ENCODE measurements around the gene CCDC15. TPM values are rescaled to one million over a fixed set of nuclear protein-coding genes. Genes with fewer than 3 reads are reported as not detected.
"Not testable (repeated sequence)": the region's sequence is repeated elsewhere in the genome, so short reads cannot be mapped to it uniquely, and the experiment has no call there.

The CCDC15 gene
- polyA plus RNA-seq, 4 donors, result 0.22 to 2.2 (median 0.60) TPM

GRCh38 chr11:125085301-125086081, 131.5 kb downstream of the CCDC15 start:
- H3K27ac ChIP-seq (ENCODE audit: low read depth in 1 of 3, low read length in 2 of 3), result no peak overlapping the region
- no peaks in the 10 kb centered on the region for H3K4me1 ChIP-seq (ENCODE audit: control insufficient read depth in 3 of 3, insufficient read depth in 2 of 3, low read depth in 1 of 3, low read length in 2 of 3)
- 82 to 86% (median 85%) methylated on average over 20 of the region's 20 CpGs for WGBS, 3 donors

DNA sequence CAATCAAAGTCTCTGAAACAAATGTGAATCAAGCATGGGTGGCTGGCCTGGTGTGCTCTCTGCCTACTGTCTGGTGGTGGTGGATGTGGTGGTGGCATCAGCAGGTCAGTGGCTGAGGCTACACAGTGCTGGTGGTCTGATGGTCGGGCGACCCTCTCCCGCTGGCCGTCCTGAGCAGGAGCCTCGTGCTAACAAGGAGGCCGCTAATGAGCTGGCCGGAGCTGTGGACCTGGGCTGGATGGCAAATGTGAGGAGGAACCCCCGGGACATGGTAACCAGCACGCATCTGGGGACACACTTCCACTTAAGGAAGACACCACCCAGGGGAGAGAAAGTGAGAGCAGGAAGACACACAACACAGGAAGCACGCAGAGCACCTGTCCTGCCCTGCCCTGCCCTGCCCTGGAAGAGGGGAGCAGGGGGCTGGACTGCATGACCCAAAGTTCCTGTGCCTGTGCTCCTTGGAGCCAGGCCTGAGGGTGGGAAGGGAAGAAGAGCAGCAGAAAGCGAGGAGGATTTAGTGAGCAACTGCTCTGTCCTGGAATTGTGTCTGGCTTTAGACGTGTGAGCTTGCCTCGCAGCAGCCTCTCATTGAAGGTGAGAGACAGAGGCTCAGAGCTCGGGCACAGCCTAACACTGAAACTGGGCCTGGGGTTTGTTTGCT, 132.8 kb downstream of the CCDC15 start:
- Histone ChIP-seq H3K36me3 (ENCODE audit: control insufficient read depth in 3 of 3, insufficient read depth in 2 of 3, low read depth in 1 of 3, low read length in 3 of 3) (peaks cover 0 to 74% (median 7%) of the 10 kb centered on the region in 3 donors), H3K4me3 (ENCODE audit: low read depth in 1 of 3, low read length in 3 of 3) (no peak overlapping the region), H3K4me1 (ENCODE audit: control insufficient read depth in 3 of 3, insufficient read depth in 2 of 3, low read depth in 1 of 3, low read length in 2 of 3) (peaks cover 0 to 6% (median 0%) of the 10 kb centered on the region in 3 donors), H3K27ac (ENCODE audit: low read depth in 1 of 3, low read length in 2 of 3) (no peak overlapping the region), H3K9me3 (ENCODE audit: control insufficient read depth in 2 of 2, insufficient read depth in 1 of 2, low read depth in 1 of 2, low read length in 1 of 2) (no peaks in the 10 kb centered on the region), H3K27me3 (ENCODE audit: control insufficient read depth in 3 of 3, insufficient read depth in 3 of 3, low read length in 3 of 3) (no peaks in the 10 kb centered on the region)
- no peak for DNase-seq
- WGBS, 3 donors, result 87% methylated on average over 14 of the region's 14 CpGs
- FAIRE-seq, result no peak

More at GRCh38 chr11:125085301-125086081, 131.5 kb downstream of the CCDC15 start:
- Histone ChIP-seq H3K9me3 (ENCODE audit: control insufficient read depth in 2 of 2, insufficient read depth in 1 of 2, low read depth in 1 of 2, low read length in 1 of 2) (no peaks in the 10 kb centered on the region), H3K4me3 (ENCODE audit: low read depth in 1 of 3, low read length in 3 of 3) (no peak overlapping the region), H3K27me3 (ENCODE audit: control insufficient read depth in 3 of 3, insufficient read depth in 3 of 3, low read length in 3 of 3) (no peaks in the 10 kb centered on the region), H3K36me3 (ENCODE audit: control insufficient read depth in 3 of 3, insufficient read depth in 2 of 3, low read depth in 1 of 3, low read length in 3 of 3) (peaks cover 0 to 83% (median 7%) of the 10 kb centered on the region in 3 donors)
- FAIRE-seq (no peak), DNase-seq (no peak)

DNA sequence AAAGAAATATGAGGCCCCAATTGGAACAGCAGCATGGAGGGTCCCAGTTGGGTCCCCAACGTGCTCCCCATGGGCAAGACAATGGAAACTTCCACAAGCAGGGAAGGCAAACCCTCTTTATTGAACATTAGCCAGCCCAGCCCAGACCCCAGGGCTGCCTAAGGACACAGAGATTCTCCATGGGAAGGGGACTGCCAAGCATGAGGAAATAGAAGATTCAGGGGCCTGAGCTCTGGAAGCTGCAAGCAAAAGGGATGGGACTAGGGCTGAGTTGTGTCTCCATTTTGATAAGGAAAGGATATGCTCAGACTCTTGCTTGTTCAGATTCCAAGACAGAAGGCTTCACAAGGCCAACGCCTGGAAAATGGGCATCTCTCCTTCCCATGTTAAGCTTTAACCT, 134.1 kb downstream of the CCDC15 start:
- Histone ChIP-seq H3K4me1 (ENCODE audit: control insufficient read depth in 3 of 3, insufficient read depth in 2 of 3, low read depth in 1 of 3, low read length in 2 of 3) (peaks cover 0 to 8% (median 0%) of the 10 kb centered on the region in 3 donors), H3K9me3 (ENCODE audit: control insufficient read depth in 2 of 2, insufficient read depth in 1 of 2, low read depth in 1 of 2, low read length in 1 of 2) (no peaks in the 10 kb centered on the region), H3K4me3 (ENCODE audit: low read depth in 1 of 3, low read length in 3 of 3) (no peak overlapping the region), H3K27me3 (ENCODE audit: control insufficient read depth in 3 of 3, insufficient read depth in 3 of 3, low read length in 3 of 3) (no peaks in the 10 kb centered on the region), H3K36me3 (ENCODE audit: control insufficient read depth in 3 of 3, insufficient read depth in 2 of 3, low read depth in 1 of 3, low read length in 3 of 3) (peaks cover 0 to 61% (median 7%) of the 10 kb centered on the region in 3 donors), H3K27ac (ENCODE audit: low read depth in 1 of 3, low read length in 2 of 3) (no peak overlapping the region)
- no peak for FAIRE-seq
- 83 to 91% (median 89%) methylated on average over 2 of the region's 2 CpGs for WGBS, 3 donors
- DNase-seq, result no peak

- DNase-seq (peak in 1 of 2 donors; percentile 42), FAIRE-seq (no peak)
- Histone ChIP-seq H3K36me3 (ENCODE audit: control insufficient read depth in 3 of 3, insufficient read depth in 2 of 3, low read depth in 1 of 3, low read length in 3 of 3) (peaks cover 0 to 54% (median 7%) of the 10 kb centered on the region in 3 donors), H3K27me3 (ENCODE audit: control insufficient read depth in 3 of 3, insufficient read depth in 3 of 3, low read length in 3 of 3) (no peaks in the 10 kb centered on the region), H3K9me3 (ENCODE audit: control insufficient read depth in 2 of 2, insufficient read depth in 1 of 2, low read depth in 1 of 2, low read length in 1 of 2) (no peaks in the 10 kb centered on the region), H3K4me1 (ENCODE audit: control insufficient read depth in 3 of 3, insufficient read depth in 2 of 3, low read depth in 1 of 3, low read length in 2 of 3) (peaks cover 0 to 8% (median 0%) of the 10 kb centered on the region in 3 donors), H3K4me3 (ENCODE audit: low read depth in 1 of 3, low read length in 3 of 3) (no peak overlapping the region), H3K27ac (ENCODE audit: low read depth in 1 of 3, low read length in 2 of 3) (no peak overlapping the region)
- WGBS, 3 donors, result 73 to 84% (median 80%) methylated on average over 20 of the region's 20 CpGs
Measured at GRCh38 chr11:125088576-125089455, 134.8 kb downstream of the CCDC15 start.

- peaks cover 0 to 48% (median 7%) of the 10 kb centered on the region in 3 donors for H3K36me3 ChIP-seq (ENCODE audit: control insufficient read depth in 3 of 3, insufficient read depth in 2 of 3, low read depth in 1 of 3, low read length in 3 of 3)
- 93 to 98% (median 95%) methylated on average over 20 to 31 of the region's 31 CpGs for WGBS, 3 donors
- H3K4me3 ChIP-seq (ENCODE audit: low read depth in 1 of 3, low read length in 3 of 3); DNase-seq; H3K27me3 ChIP-seq (ENCODE audit: control insufficient read depth in 3 of 3, insufficient read depth in 3 of 3, low read length in 3 of 3); H3K4me1 ChIP-seq (ENCODE audit: control insufficient read depth in 3 of 3, insufficient read depth in 2 of 3, low read depth in 1 of 3, low read length in 2 of 3); FAIRE-seq; H3K9me3 ChIP-seq (ENCODE audit: control insufficient read depth in 2 of 2, insufficient read depth in 1 of 2, low read depth in 1 of 2, low read length in 1 of 2); H3K27ac ChIP-seq (ENCODE audit: low read depth in 1 of 3, low read length in 2 of 3): not testable (repeated sequence)
Measured at GRCh38 chr11:125089481-125089880, 135.5 kb downstream of the CCDC15 start.

GRCh38 chr11:125090151-125090550, 136.1 kb downstream of the CCDC15 start:
- H3K4me1 ChIP-seq (ENCODE audit: control insufficient read depth in 3 of 3, insufficient read depth in 2 of 3, low read depth in 1 of 3, low read length in 2 of 3); H3K4me3 ChIP-seq (ENCODE audit: low read depth in 1 of 3, low read length in 3 of 3); H3K27ac ChIP-seq (ENCODE audit: low read depth in 1 of 3, low read length in 2 of 3); DNase-seq; H3K27me3 ChIP-seq (ENCODE audit: control insufficient read depth in 3 of 3, insufficient read depth in 3 of 3, low read length in 3 of 3); FAIRE-seq; H3K9me3 ChIP-seq (ENCODE audit: control insufficient read depth in 2 of 2, insufficient read depth in 1 of 2, low read depth in 1 of 2, low read length in 1 of 2): not testable (repeated sequence)
- H3K36me3 ChIP-seq (ENCODE audit: control insufficient read depth in 3 of 3, insufficient read depth in 2 of 3, low read depth in 1 of 3, low read length in 3 of 3), result peaks cover 0 to 41% (median 7%) of the 10 kb centered on the region in 3 donors
- WGBS, 3 donors, result 64 to 74% (median 65%) methylated on average over 10 of the region's 10 CpGs

- 81 to 83% (median 82%) methylated on average over 6 of the region's 6 CpGs for WGBS, 3 donors
- H3K36me3 ChIP-seq (ENCODE audit: control insufficient read depth in 3 of 3, insufficient read depth in 2 of 3, low read depth in 1 of 3, low read length in 3 of 3), result peaks cover 0 to 35% (median 7%) of the 10 kb centered on the region in 3 donors
- H3K4me3 ChIP-seq (ENCODE audit: low read depth in 1 of 3, low read length in 3 of 3), result no peak overlapping the region
- H3K4me1 ChIP-seq (ENCODE audit: control insufficient read depth in 3 of 3, insufficient read depth in 2 of 3, low read depth in 1 of 3, low read length in 2 of 3), result peaks cover 0 to 8% (median 0%) of the 10 kb centered on the region in 3 donors
- FAIRE-seq (no peak), DNase-seq (no peak)
- no peaks in the 10 kb centered on the region for H3K27me3 ChIP-seq (ENCODE audit: control insufficient read depth in 3 of 3, insufficient read depth in 3 of 3, low read length in 3 of 3)
- H3K9me3 ChIP-seq (ENCODE audit: control insufficient read depth in 2 of 2, insufficient read depth in 1 of 2, low read depth in 1 of 2, low read length in 1 of 2), result no peaks in the 10 kb centered on the region
- no peak overlapping the region for H3K27ac ChIP-seq (ENCODE audit: low read depth in 1 of 3, low read length in 2 of 3)
Measured at GRCh38 chr11:125090816-125091215, 136.8 kb downstream of the CCDC15 start.
